ENCODE measurements around the gene TEX2. TPM values are rescaled to one million over a fixed set of nuclear protein-coding genes. Genes with fewer than 3 reads are reported as not detected.

Gene TEX2
- total RNA-seq, 2 experiments from 2014 or later = 18.5 to 19.8 TPM

- no peak overlapping the region for H3K4me3 Mint-ChIP-seq
These were observed 147.9 kb downstream of the TEX2 start for GRCh38 chr17:64115043-64115698.

GRCh38 chr17:64113006-64113405 is 150.1 kb downstream of the TEX2 start:
- Mint-ChIP-seq H3K9me3 (no peaks in the 10 kb centered on the region), H3K27me3 (no peaks in the 10 kb centered on the region), H3K36me3 (peaks cover 4% of the 10 kb centered on the region), H3K27ac (no peak overlapping the region), H3K4me3 (no peak overlapping the region), H3K4me1 (peaks cover 20% of the 10 kb centered on the region)
- no peak for DNase-seq

More at GRCh38 chr17:64115043-64115698, 147.9 kb downstream of the TEX2 start:
- DNase-seq = no peak
- H3K27ac Mint-ChIP-seq = no peak overlapping the region
- no peaks in the 10 kb centered on the region for H3K27me3 Mint-ChIP-seq
- no peaks in the 10 kb centered on the region for H3K9me3 Mint-ChIP-seq
- peaks cover 6% of the 10 kb centered on the region for H3K36me3 Mint-ChIP-seq
- H3K4me1 Mint-ChIP-seq = peaks cover 22% of the 10 kb centered on the region

GRCh38 chr17:64111831-64112230 is 151.2 kb downstream of the TEX2 start:
- Mint-ChIP-seq H3K27ac (no peak overlapping the region), H3K9me3 (no peaks in the 10 kb centered on the region), H3K36me3 (peaks cover 4% of the 10 kb centered on the region), H3K4me3 (no peak overlapping the region), H3K27me3 (no peaks in the 10 kb centered on the region), H3K4me1 (peaks cover 24% of the 10 kb centered on the region)
- DNase-seq = no peak

- H3K4me3 Mint-ChIP-seq = no peak overlapping the region
- no peak for DNase-seq
- no peaks in the 10 kb centered on the region for H3K9me3 Mint-ChIP-seq
- no peak overlapping the region for H3K27ac Mint-ChIP-seq
- H3K27me3 Mint-ChIP-seq = no peaks in the 10 kb centered on the region
- peaks cover 4% of the 10 kb centered on the region for H3K36me3 Mint-ChIP-seq
- H3K4me1 Mint-ChIP-seq = peaks cover 23% of the 10 kb centered on the region
These were observed 152.5 kb downstream of the TEX2 start for GRCh38 chr17:64110379-64111152.

GRCh38 chr17:64109400-64109799 is 153.7 kb downstream of the TEX2 start:
- Mint-ChIP-seq H3K4me1 (peaks cover 20% of the 10 kb centered on the region), H3K27me3 (no peaks in the 10 kb centered on the region), H3K4me3 (no peak overlapping the region), H3K36me3 (peaks cover 4% of the 10 kb centered on the region), H3K27ac (no peak overlapping the region), H3K9me3 (no peaks in the 10 kb centered on the region)
- no peak for DNase-seq

GRCh38 chr17:64107500-64108236 is 155.4 kb downstream of the TEX2 start:
- Mint-ChIP-seq H3K27me3 (no peaks in the 10 kb centered on the region), H3K36me3 (no peaks in the 10 kb centered on the region), H3K4me3 (no peak overlapping the region), H3K9me3 (no peaks in the 10 kb centered on the region), H3K4me1 (peaks cover 22% of the 10 kb centered on the region), H3K27ac (no peak overlapping the region)
- no peak for DNase-seq

- H3K4me3 Mint-ChIP-seq = no peak overlapping the region
- no peak for DNase-seq
- no peaks in the 10 kb centered on the region for H3K36me3 Mint-ChIP-seq
- H3K9me3 Mint-ChIP-seq = no peaks in the 10 kb centered on the region
- H3K4me1 Mint-ChIP-seq = peaks cover 22% of the 10 kb centered on the region
- no peaks in the 10 kb centered on the region for H3K27me3 Mint-ChIP-seq
- H3K27ac Mint-ChIP-seq = no peak overlapping the region
These were observed 156.1 kb downstream of the TEX2 start for GRCh38 chr17:64106918-64107317.

GRCh38 chr17:64103391-64104364 is 159.4 kb downstream of the TEX2 start:
- Mint-ChIP-seq H3K27me3 (no peaks in the 10 kb centered on the region), H3K36me3 (no peaks in the 10 kb centered on the region), H3K4me3 (no peak overlapping the region), H3K9me3 (no peaks in the 10 kb centered on the region), H3K27ac (no peak overlapping the region), H3K4me1 (peaks cover 27% of the 10 kb centered on the region)
- no peak for DNase-seq

- Mint-ChIP-seq H3K9me3 (no peaks in the 10 kb centered on the region), H3K27ac (no peak overlapping the region), H3K36me3 (no peaks in the 10 kb centered on the region), H3K4me3 (no peak overlapping the region), H3K4me1 (peaks cover 27% of the 10 kb centered on the region), H3K27me3 (no peaks in the 10 kb centered on the region)
- DNase-seq = no peak
These were observed 160.3 kb downstream of the TEX2 start for GRCh38 chr17:64102627-64103390.

GRCh38 chr17:64099543-64099942 is 163.5 kb downstream of the TEX2 start:
- peaks cover 17% of the 10 kb centered on the region for H3K36me3 Mint-ChIP-seq
- DNase-seq = no peak
- no peak overlapping the region for H3K27ac Mint-ChIP-seq
- H3K4me1 Mint-ChIP-seq = peaks cover 22% of the 10 kb centered on the region
- H3K27me3 Mint-ChIP-seq = no peaks in the 10 kb centered on the region
- H3K9me3 Mint-ChIP-seq = no peaks in the 10 kb centered on the region
- H3K4me3 Mint-ChIP-seq = no peak overlapping the region

Other genes starting within 250 kb of the TEX2 start
- gene ICAM2, start 242.6 kb downstream of the TEX2 start, total RNA-seq = 10 to 100 TPM; 52.9 to 54.5 TPM
- gene ERN1, start 133.1 kb downstream of the TEX2 start, total RNA-seq = 1 to 10 TPM; 7.6 to 9.0 TPM
- 10 to 100 TPM; 35.6 to 37.6 TPM for gene PECAM1, start 127.6 kb upstream of the TEX2 start, total RNA-seq
- gene MILR1, start 185.9 kb upstream of the TEX2 start, total RNA-seq = under 1 TPM; 0.49 to 0.68 TPM
- gene POLG2, start 233.8 kb upstream of the TEX2 start, total RNA-seq = 10 to 100 TPM; 28.6 to 32.8 TPM
- 100 to 1,000 TPM; 719 to 745 TPM for gene DDX5, start 243.0 kb upstream of the TEX2 start, total RNA-seq
- gene CEP95, start 243.7 kb upstream of the TEX2 start, total RNA-seq = 10 to 100 TPM; 39.3 to 39.7 TPM

Measured in activated naive CD8-positive, alpha-beta T cell treated with anti-CD3 and anti-CD28 coated beads for 36 hours (primary cell).